HEK293 (cell line): ENCODE measurements around the gene MISP.

Experiments used
- CTCF ChIA-PET: fragments of 350-600 bp; formaldehyde crosslinking; extraction: SDS; loops from one replicate; lab custom pipeline; 2021; ENCODE audit warnings: antibody characterized with exemption; lab: Yijun Ruan, JAX
- POLR2A ChIA-PET: fragments of 300-600 bp; formaldehyde crosslinking; extraction: SDS; loops from one replicate; lab custom pipeline; 2020; ENCODE audit warnings: antibody characterized with exemption, inconsistent platforms; lab: Yijun Ruan, JAX
- H3K27ac ChIP-seq: fragments of 200-500 bp; sonication (Bioruptor generic); 2 replicates; pipeline ENCODE4 v1.5.1; 2014; ENCODE audit warnings: low read depth, low read length, control low read depth, inconsistent platforms; ENCODE audit errors: extremely low read depth
- H3K36me3 ChIP-seq, 2 experiments: fragments of 200-500 bp in 1 of 2; sonication (Bioruptor generic) in 1 of 2; 1 replicate in 1 of 2; 2 replicates in 1 of 2; pipeline ENCODE4 v1.5.1; 2014 to 2017; ENCODE audit warnings: inconsistent platforms in 2 of 2, low read length in 2 of 2; ENCODE audit not compliant: control insufficient read depth in 2 of 2, insufficient read depth in 1 of 2
- H3K4me1 ChIP-seq: fragments of 200-500 bp; sonication (Bioruptor generic); 2 replicates; pipeline ENCODE4 v1.5.1; 2014; ENCODE audit warnings: mild to moderate bottlenecking, low read length, inconsistent platforms; ENCODE audit not compliant: control insufficient read depth, insufficient read depth
- H3K4me3 ChIP-seq: 2 replicates; pipeline ENCODE4 v1.5.1; 2011; ENCODE audit warnings: low read depth, mild to moderate bottlenecking, control low read depth, low read length, moderate library complexity
- H3K9me3 ChIP-seq: fragments of 200-500 bp; sonication (Bioruptor generic); 2 replicates; pipeline ENCODE4 v1.5.1; 2014; ENCODE audit warnings: low read depth, low read length, inconsistent platforms; ENCODE audit not compliant: control insufficient read depth, insufficient read depth
- CTCF ChIP-seq: fragments of 450-650 bp; formaldehyde crosslinking; IDR thresholded peaks from 2 replicates; pipeline ENCODE4 v1.5.1; 2016; ENCODE audit warnings: missing biosample characterization, missing genetic modification characterization
- IKZF3 ChIP-seq: fragments of 450-650 bp; IDR thresholded peaks from 2 replicates; pipeline ENCODE4 v1.5.0; 2018; ENCODE audit warnings: missing biosample characterization, mild to moderate bottlenecking, missing genetic modification characterization, moderate library complexity
- SALL2 ChIP-seq: fragments of 450-650 bp; formaldehyde crosslinking; IDR thresholded peaks from 2 replicates; pipeline ENCODE4 v1.5.0; 2017; ENCODE audit warnings: missing biosample characterization, mild to moderate bottlenecking, missing genetic modification characterization, borderline replicate concordance
- YY2 ChIP-seq: fragments of 450-650 bp; formaldehyde crosslinking; IDR thresholded peaks from 2 replicates; pipeline ENCODE4 v1.5.1; 2016; ENCODE audit warnings: missing biosample characterization, missing genetic modification characterization
- ZBTB21 ChIP-seq: fragments of 450-650 bp; formaldehyde crosslinking; IDR thresholded peaks from 2 replicates; pipeline ENCODE4 v1.5.1; 2017; ENCODE audit warnings: missing biosample characterization, missing genetic modification characterization
- ZFP69B ChIP-seq: fragments of 450-650 bp; formaldehyde crosslinking; IDR thresholded peaks from 2 replicates; pipeline ENCODE4 v1.5.1; 2016; ENCODE audit warnings: missing biosample characterization, missing genetic modification characterization
- ZNF223 ChIP-seq: fragments of 450-650 bp; formaldehyde crosslinking; IDR thresholded peaks from 2 replicates; pipeline ENCODE4 v1.5.1; 2016; ENCODE audit warnings: missing biosample characterization, missing genetic modification characterization
- ZNF24 ChIP-seq: fragments of 450-650 bp; formaldehyde crosslinking; IDR thresholded peaks from 2 replicates; pipeline ENCODE4 v1.5.1; 2016; ENCODE audit warnings: missing biosample characterization, missing genetic modification characterization
- ZNF302 ChIP-seq: fragments of 450-650 bp; formaldehyde crosslinking; IDR thresholded peaks from 2 replicates; pipeline ENCODE4 v1.5.1; 2016; ENCODE audit warnings: missing biosample characterization, missing genetic modification characterization, low read depth
- ZNF350 ChIP-seq: fragments of 450-650 bp; formaldehyde crosslinking; IDR thresholded peaks from 2 replicates; pipeline ENCODE4 v1.5.0; 2017; ENCODE audit warnings: missing biosample characterization, mild to moderate bottlenecking, missing genetic modification characterization
- ZNF518A ChIP-seq: fragments of 450-650 bp; formaldehyde crosslinking; conservative IDR thresholded peaks from 2 replicates; pipeline ENCODE4 v1.5.1; 2016; ENCODE audit warnings: low read depth, missing biosample characterization, missing genetic modification characterization
- ZNF580 ChIP-seq: fragments of 450-650 bp; formaldehyde crosslinking; IDR thresholded peaks from 2 replicates; pipeline ENCODE4 v1.5.1; 2016; ENCODE audit warnings: missing biosample characterization, missing genetic modification characterization
- ZNF701 ChIP-seq: fragments of 450-650 bp; formaldehyde crosslinking; IDR thresholded peaks from 2 replicates; pipeline ENCODE4 v1.5.1; 2016; ENCODE audit warnings: missing biosample characterization, missing genetic modification characterization
- ZNF707 ChIP-seq: fragments of 450-650 bp; formaldehyde crosslinking; IDR thresholded peaks from 2 replicates; pipeline ENCODE4 v1.5.1; 2016; ENCODE audit warnings: missing biosample characterization, missing genetic modification characterization
- TF ChIP-seq, protein P1 (sequence below): fragments of 450-650 bp; formaldehyde crosslinking; IDR thresholded peaks from 2 replicates; pipeline ENCODE4 v1.5.1; 2016; ENCODE audit warnings: missing biosample characterization, missing genetic modification characterization
- TF ChIP-seq, protein P2 (sequence below): fragments of 450-650 bp; formaldehyde crosslinking; IDR thresholded peaks from 2 replicates; pipeline ENCODE4 v1.5.1; 2016; ENCODE audit warnings: missing biosample characterization, missing genetic modification characterization
- TF ChIP-seq, protein P3 (sequence below): fragments of 450-650 bp; formaldehyde crosslinking; IDR thresholded peaks from 2 replicates; pipeline ENCODE4 v1.5.1; 2016; ENCODE audit warnings: missing biosample characterization, missing genetic modification characterization

The MISP gene

DNA sequence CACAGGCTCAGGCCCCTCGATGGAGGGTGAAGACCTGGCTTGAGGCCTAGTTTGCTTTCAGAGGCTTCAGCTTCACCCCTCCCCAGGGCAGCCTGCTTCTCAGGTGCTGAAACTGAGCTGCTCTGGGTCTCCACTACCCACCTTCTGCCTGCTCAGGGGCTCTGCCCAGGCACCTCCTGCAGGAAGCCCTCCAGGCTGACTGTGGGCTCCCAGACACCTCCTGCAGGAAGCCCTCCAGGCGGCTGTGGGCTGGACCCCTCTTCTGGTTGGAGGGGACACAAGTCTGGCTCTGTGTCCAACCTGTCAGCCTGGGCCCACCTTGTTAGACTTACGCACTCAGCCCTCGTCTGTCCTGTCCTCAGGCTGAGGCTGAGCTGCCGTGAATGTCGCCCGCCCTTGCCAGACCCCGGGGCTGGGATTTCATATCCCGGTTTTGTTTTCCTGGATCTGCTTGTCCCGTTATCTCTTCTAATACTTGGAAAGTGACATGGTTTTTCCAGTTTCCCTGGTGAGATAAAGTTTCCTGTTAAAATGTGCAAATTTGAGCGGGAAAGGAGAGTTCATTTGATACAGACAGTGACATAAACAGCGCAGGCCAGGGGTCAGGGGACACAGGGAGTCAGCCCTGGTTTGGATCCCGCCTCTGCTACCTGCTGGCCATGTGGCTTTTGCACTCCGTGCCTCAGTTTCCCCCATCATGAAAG lies 20.8 kb upstream of the MISP start:
- TF ChIP-seq ZFP69B (tag by site-specific recombination), result 0 out of 2 replicates have a peak, but pooled peaks have one; percentile 26
- TF ChIP-seq, protein P1, sequence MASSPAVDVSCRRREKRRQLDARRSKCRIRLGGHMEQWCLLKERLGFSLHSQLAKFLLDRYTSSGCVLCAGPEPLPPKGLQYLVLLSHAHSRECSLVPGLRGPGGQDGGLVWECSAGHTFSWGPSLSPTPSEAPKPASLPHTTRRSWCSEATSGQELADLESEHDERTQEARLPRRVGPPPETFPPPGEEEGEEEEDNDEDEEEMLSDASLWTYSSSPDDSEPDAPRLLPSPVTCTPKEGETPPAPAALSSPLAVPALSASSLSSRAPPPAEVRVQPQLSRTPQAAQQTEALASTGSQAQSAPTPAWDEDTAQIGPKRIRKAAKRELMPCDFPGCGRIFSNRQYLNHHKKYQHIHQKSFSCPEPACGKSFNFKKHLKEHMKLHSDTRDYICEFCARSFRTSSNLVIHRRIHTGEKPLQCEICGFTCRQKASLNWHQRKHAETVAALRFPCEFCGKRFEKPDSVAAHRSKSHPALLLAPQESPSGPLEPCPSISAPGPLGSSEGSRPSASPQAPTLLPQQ (tag by site-specific recombination), result peak; percentile 58
- no peak for TF ChIP-seq ZNF701
- no peak overlapping the region for H3K4me3 ChIP-seq
- CTCF ChIA-PET, result interaction anchor here (0.6 to 0.9 kb wide), 2 partner anchors 51 to 66 kb away, joined by 3 read pairs; no protein-coding TSS in a partner anchor
- H3K4me1 ChIP-seq, result no peaks in the 10 kb centered on the region
- no peak overlapping the region for H3K27ac ChIP-seq
- POLR2A ChIA-PET, result interaction anchor here (0.7 kb wide), 1 partner anchor 50 kb away, joined by 6 read pairs; no protein-coding TSS in a partner anchor
- peaks cover 0 to 37% of the 10 kb centered on the region in 2 experiments; a peak in 2 of 3 replicates for H3K36me3 ChIP-seq
- H3K9me3 ChIP-seq, result no peaks in the 10 kb centered on the region

DNA sequence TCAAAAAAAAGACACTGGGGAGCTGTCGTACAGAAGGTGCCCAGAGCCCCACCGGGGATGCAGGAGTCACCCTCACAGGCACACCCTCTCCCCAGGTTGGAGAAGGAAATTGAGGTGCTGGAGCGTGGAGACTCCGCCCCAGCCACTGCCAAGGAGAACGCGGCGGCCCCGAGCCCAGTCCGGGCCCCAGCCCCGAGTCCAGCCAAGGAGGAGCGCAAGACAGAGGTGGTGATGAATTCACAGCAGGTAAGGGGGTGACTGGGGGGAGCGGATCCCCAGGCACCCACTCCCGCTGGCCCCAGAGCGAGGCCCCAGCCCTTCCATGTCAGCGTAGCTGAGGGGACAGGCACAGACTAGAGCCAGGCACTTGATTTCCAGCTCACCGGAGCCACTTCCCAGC lies 19.9 kb upstream of the MISP start:
- no peak overlapping the region for H3K27ac ChIP-seq
- TF ChIP-seq ZBTB21 (tag by site-specific recombination) (no peak), YY2 (tag by site-specific recombination) (no peak), ZNF302 (tag by site-specific recombination) (no peak), ZNF24 (tag by site-specific recombination) (no peak), ZNF223 (tag by site-specific recombination) (no peak), ZNF350 (tag by site-specific recombination) (no peak), CTCF (tag by site-specific recombination) (no peak), ZNF518A (tag by site-specific recombination) (no peak), IKZF3 (no peak), SALL2 (tag by site-specific recombination) (no peak), ZNF580 (tag by site-specific recombination) (no peak), ZNF707 (tag by site-specific recombination) (no peak)
- TF ChIP-seq, protein P2, sequence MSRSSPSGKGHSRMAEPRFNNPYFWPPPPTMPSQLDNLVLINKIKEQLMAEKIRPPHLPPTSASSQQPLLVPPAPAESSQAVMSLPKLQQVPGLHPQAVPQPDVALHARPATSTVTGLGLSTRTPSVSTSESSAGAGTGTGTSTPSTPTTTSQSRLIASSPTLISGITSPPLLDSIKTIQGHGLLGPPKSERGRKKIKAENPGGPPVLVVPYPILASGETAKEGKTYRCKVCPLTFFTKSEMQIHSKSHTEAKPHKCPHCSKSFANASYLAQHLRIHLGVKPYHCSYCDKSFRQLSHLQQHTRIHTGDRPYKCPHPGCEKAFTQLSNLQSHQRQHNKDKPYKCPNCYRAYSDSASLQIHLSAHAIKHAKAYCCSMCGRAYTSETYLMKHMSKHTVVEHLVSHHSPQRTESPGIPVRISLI, result no peak
- TF ChIP-seq, protein P3, sequence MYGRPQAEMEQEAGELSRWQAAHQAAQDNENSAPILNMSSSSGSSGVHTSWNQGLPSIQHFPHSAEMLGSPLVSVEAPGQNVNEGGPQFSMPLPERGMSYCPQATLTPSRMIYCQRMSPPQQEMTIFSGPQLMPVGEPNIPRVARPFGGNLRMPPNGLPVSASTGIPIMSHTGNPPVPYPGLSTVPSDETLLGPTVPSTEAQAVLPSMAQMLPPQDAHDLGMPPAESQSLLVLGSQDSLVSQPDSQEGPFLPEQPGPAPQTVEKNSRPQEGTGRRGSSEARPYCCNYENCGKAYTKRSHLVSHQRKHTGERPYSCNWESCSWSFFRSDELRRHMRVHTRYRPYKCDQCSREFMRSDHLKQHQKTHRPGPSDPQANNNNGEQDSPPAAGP (tag by site-specific recombination), result no peak
- no peaks in the 10 kb centered on the region for H3K4me1 ChIP-seq
- ChIA-PET POLR2A (no interaction called here), CTCF (no interaction called here)
- H3K9me3 ChIP-seq, result no peaks in the 10 kb centered on the region
- H3K4me3 ChIP-seq, result no peak overlapping the region
- H3K36me3 ChIP-seq, result peaks cover 0 to 37% of the 10 kb centered on the region in 2 experiments; a peak in 2 of 3 replicates
